HTR-8/SVneo (cell line): ENCODE data around the gene SERPINF2.
"Not testable (repeated sequence)": the region's sequence is repeated elsewhere in the genome, so short reads cannot be mapped to it uniquely, and the experiment has no call there.

Experiments
- DNase-seq: peaks from one replicate; pipeline ENCODE4 v3.0.0; 2011; ENCODE audit warnings: low spot score, mixed read lengths; ENCODE audit not compliant: insufficient read length
- FAIRE-seq: peaks from 2 replicates; lab custom pipeline; 2011; peaks lifted over from hg19 to GRCh38; lab: Jason Lieb, UNC

The SERPINF2 gene

GRCh38 chr17:1758807-1759206 is 16.1 kb downstream of the SERPINF2 start:
- no peak for FAIRE-seq
- DNase-seq: no peak

- no peak for FAIRE-seq
- no peak for DNase-seq
These were observed 16.9 kb downstream of the SERPINF2 start for GRCh38 chr17:1759529-1759928.

- FAIRE-seq (no peak), DNase-seq (no peak)
These were observed 19.7 kb downstream of the SERPINF2 start for GRCh38 chr17:1762233-1762900.

- DNase-seq: no peak
- no peak for FAIRE-seq
These were observed 20.5 kb downstream of the SERPINF2 start for GRCh38 chr17:1762901-1763898.

- DNase-seq (no peak), FAIRE-seq (no peak)
These were observed 21.6 kb downstream of the SERPINF2 start for GRCh38 chr17:1764284-1764683.

GRCh38 chr17:1764705-1765104 is 22.0 kb downstream of the SERPINF2 start:
- FAIRE-seq, DNase-seq: not testable (repeated sequence)

- DNase-seq (no peak), FAIRE-seq (no peak)
These were observed 22.9 kb downstream of the SERPINF2 start for GRCh38 chr17:1765576-1765975.

- FAIRE-seq: no peak
- DNase-seq: no peak
These were observed 23.9 kb downstream of the SERPINF2 start for GRCh38 chr17:1766382-1767135.

- FAIRE-seq (no peak), DNase-seq (no peak)
These were observed 24.7 kb downstream of the SERPINF2 start for GRCh38 chr17:1767358-1767757.

- FAIRE-seq: no peak
- DNase-seq: no peak
These were observed 27.3 kb downstream of the SERPINF2 start for GRCh38 chr17:1769822-1770477.

- not testable (repeated sequence) for DNase-seq, FAIRE-seq
These were observed 30.5 kb downstream of the SERPINF2 start for GRCh38 chr17:1773000-1773695.

- DNase-seq: no peak
These were observed 31.1 kb downstream of the SERPINF2 start for GRCh38 chr17:1773696-1774181.

GRCh38 chr17:1774390-1775176 is 31.9 kb downstream of the SERPINF2 start:
- peak; percentile 42 for FAIRE-seq

More at GRCh38 chr17:1773696-1774181, 31.1 kb downstream of the SERPINF2 start:
- FAIRE-seq: no peak

GRCh38 chr17:1776328-1776727 is 33.7 kb downstream of the SERPINF2 start:
- no peak for FAIRE-seq
- DNase-seq: no peak

More at GRCh38 chr17:1774390-1775176, 31.9 kb downstream of the SERPINF2 start:
- no peak for DNase-seq

- FAIRE-seq (no peak), DNase-seq (no peak)
These were observed 34.2 kb downstream of the SERPINF2 start for GRCh38 chr17:1776857-1777256.

GRCh38 chr17:1779571-1780131 is 37.0 kb downstream of the SERPINF2 start:
- FAIRE-seq (peak; percentile 75), DNase-seq (peak; percentile 91)

- no peak for FAIRE-seq
- DNase-seq: no peak
These were observed 39.5 kb downstream of the SERPINF2 start for GRCh38 chr17:1782171-1782567.

- FAIRE-seq: no peak
- DNase-seq: no peak
These were observed 40.6 kb downstream of the SERPINF2 start for GRCh38 chr17:1783271-1783670.
